ENCODE results near the gene RPRD2.

Gene RPRD2

DNA sequence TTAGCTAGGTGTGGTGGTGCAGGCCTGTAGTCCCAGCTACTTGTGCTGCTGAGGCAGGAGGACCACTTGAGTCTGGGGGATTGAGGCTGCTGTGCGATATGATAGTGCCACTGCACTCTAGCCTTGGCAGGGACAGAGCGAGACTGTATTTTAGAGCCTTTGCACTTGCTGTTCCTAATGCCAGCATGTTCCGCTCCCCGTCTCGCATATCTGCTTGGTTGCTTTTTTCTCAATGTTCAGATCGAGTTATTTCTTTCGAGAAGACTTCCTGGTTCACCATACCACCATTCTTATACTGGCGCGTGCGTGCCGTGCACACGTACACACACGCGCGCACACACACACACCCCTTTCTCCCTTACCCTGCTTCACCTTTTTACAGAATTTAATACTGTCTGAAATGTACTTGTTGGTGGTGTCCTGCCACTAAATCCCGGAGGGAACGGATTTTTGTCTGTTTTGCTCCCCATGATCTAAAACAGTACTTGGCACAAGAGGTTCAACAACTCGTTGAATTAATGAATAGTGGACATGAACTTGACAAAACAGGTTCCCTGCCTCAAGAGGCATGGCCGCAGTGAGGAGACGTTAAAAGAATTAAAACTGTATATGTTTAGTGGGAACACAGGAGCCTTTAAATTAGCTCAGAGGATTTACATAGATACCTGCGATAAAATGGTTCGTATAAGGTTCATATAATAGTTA is 1.1 kb upstream of the RPRD2 start:
- Histone ChIP-seq H3K27me3 (ENCODE audit: insufficient read depth, poor library complexity, severe bottlenecking) (no peaks in the 10 kb centered on the region), H3K4me3 (replicated peaks; ENCODE audit: insufficient read depth, low read length) (peak overlapping the region; percentile 12; the same call in 1 of the 2 replicates), H3K27ac (replicated peaks) (peak overlapping the region; percentile 94)
- DNase-seq (ENCODE audit: low read depth in 1 of 2, low spot score in 1 of 2), result no peak
- no peak for TF ChIP-seq SPI1 (IDR thresholded peaks at IDR 0.05; ENCODE audit: borderline replicate concordance, low read depth)
- 0 out of 2 replicates have a peak, but pooled peaks have one; percentile 31 for TF ChIP-seq GABPA (IDR thresholded peaks at IDR 0.05; ENCODE audit: low read depth)

DNA sequence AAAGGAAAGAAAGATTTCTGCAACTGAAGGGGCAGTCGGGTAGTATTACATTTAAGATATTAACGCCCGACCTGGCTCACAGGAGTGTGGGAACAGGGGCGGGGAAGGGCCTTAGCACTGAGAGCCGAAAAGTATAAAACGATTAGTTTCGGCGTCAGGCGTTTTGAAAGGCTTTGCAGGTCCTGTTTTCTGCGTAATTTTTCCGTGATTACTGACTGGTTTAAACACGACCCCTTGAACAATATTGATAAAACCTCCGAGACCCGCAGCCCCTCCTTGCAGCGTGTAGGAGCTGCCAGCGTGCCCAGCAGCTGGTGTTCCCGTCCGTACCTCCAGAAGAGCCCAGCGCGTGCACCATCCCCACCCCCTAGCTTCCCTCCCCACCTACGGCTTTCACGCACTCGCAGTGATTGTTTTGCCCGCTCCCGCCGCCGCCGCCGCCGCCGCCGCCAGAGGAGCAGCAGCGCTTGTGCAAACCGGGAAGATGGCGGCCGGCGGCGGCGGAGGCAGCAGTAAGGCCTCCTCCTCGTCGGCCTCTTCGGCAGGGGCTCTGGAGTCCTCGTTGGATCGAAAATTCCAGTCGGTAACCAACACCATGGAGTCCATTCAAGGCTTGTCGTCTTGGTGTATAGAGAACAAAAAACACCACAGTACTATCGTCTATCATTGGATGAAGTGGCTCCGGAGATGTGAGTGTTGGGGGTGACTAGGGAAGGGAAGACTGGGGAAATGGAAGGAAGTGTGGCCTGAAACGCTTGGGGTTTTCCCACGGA is 470 bp downstream of the RPRD2 start:
- peak; percentile 55 to 82 for DNase-seq (ENCODE audit: low read depth in 1 of 2, low spot score in 1 of 2)
- Histone ChIP-seq H3K27ac (replicated peaks) (peak overlapping the region; percentile 94), H3K4me3 (replicated peaks; ENCODE audit: insufficient read depth, low read length) (peak overlapping the region; percentile 61), H3K27me3 (ENCODE audit: insufficient read depth, poor library complexity, severe bottlenecking) (no peaks in the 10 kb centered on the region)
- TF ChIP-seq SPI1 (IDR thresholded peaks at IDR 0.05; ENCODE audit: borderline replicate concordance, low read depth) (peak; percentile 31; the same call in 1 of the 2 replicates), GABPA (IDR thresholded peaks at IDR 0.05; ENCODE audit: low read depth) (no peak), POLR2AphosphoS5 (IDR thresholded peaks at IDR 0.05; ENCODE audit: low read depth) (peak; percentile 69)
- TF ChIP-seq, protein P1, sequence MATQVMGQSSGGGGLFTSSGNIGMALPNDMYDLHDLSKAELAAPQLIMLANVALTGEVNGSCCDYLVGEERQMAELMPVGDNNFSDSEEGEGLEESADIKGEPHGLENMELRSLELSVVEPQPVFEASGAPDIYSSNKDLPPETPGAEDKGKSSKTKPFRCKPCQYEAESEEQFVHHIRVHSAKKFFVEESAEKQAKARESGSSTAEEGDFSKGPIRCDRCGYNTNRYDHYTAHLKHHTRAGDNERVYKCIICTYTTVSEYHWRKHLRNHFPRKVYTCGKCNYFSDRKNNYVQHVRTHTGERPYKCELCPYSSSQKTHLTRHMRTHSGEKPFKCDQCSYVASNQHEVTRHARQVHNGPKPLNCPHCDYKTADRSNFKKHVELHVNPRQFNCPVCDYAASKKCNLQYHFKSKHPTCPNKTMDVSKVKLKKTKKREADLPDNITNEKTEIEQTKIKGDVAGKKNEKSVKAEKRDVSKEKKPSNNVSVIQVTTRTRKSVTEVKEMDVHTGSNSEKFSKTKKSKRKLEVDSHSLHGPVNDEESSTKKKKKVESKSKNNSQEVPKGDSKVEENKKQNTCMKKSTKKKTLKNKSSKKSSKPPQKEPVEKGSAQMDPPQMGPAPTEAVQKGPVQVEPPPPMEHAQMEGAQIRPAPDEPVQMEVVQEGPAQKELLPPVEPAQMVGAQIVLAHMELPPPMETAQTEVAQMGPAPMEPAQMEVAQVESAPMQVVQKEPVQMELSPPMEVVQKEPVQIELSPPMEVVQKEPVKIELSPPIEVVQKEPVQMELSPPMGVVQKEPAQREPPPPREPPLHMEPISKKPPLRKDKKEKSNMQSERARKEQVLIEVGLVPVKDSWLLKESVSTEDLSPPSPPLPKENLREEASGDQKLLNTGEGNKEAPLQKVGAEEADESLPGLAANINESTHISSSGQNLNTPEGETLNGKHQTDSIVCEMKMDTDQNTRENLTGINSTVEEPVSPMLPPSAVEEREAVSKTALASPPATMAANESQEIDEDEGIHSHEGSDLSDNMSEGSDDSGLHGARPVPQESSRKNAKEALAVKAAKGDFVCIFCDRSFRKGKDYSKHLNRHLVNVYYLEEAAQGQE (IDR thresholded peaks at IDR 0.05; ENCODE audit: insufficient replicate concordance, low read depth), result peak; percentile 53
- TF ChIP-seq, protein P2, sequence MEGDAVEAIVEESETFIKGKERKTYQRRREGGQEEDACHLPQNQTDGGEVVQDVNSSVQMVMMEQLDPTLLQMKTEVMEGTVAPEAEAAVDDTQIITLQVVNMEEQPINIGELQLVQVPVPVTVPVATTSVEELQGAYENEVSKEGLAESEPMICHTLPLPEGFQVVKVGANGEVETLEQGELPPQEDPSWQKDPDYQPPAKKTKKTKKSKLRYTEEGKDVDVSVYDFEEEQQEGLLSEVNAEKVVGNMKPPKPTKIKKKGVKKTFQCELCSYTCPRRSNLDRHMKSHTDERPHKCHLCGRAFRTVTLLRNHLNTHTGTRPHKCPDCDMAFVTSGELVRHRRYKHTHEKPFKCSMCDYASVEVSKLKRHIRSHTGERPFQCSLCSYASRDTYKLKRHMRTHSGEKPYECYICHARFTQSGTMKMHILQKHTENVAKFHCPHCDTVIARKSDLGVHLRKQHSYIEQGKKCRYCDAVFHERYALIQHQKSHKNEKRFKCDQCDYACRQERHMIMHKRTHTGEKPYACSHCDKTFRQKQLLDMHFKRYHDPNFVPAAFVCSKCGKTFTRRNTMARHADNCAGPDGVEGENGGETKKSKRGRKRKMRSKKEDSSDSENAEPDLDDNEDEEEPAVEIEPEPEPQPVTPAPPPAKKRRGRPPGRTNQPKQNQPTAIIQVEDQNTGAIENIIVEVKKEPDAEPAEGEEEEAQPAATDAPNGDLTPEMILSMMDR (IDR thresholded peaks at IDR 0.05; ENCODE audit: insufficient read depth, low read length), result no peak

DNA sequence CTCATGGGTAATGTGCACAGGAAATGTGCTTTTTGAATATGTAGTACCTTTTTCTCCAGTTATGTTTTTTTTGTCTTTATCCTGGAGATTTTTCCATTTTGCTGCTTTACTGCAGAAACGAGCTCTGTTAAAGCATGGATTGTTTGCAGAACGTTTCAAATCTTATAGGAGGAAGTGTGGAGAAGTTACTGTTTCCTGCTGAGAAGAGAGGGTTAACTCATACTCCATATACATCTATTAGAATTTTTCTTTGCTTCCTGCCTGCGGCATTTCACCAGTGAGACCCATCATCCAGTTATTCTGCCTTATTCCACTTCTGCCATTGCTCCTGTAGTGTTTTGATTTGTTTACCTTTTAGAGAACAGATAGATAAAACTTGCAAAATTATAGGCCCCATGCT is 2.0 kb downstream of the RPRD2 start:
- H3K4me3 ChIP-seq (replicated peaks; ENCODE audit: insufficient read depth, low read length), result peak overlapping the region; percentile 61
- no peaks in the 10 kb centered on the region for H3K27me3 ChIP-seq (ENCODE audit: insufficient read depth, poor library complexity, severe bottlenecking)
- peak overlapping the region; percentile 94 for H3K27ac ChIP-seq (replicated peaks)
- TF ChIP-seq GABPA (IDR thresholded peaks at IDR 0.05; ENCODE audit: low read depth), result no peak
- peak; percentile 57; the same call in 1 of the 2 replicates for TF ChIP-seq SPI1 (IDR thresholded peaks at IDR 0.05; ENCODE audit: borderline replicate concordance, low read depth)
- peak in 1 of 2 experiments; percentile 20 for DNase-seq (ENCODE audit: low read depth in 1 of 2, low spot score in 1 of 2)

DNA sequence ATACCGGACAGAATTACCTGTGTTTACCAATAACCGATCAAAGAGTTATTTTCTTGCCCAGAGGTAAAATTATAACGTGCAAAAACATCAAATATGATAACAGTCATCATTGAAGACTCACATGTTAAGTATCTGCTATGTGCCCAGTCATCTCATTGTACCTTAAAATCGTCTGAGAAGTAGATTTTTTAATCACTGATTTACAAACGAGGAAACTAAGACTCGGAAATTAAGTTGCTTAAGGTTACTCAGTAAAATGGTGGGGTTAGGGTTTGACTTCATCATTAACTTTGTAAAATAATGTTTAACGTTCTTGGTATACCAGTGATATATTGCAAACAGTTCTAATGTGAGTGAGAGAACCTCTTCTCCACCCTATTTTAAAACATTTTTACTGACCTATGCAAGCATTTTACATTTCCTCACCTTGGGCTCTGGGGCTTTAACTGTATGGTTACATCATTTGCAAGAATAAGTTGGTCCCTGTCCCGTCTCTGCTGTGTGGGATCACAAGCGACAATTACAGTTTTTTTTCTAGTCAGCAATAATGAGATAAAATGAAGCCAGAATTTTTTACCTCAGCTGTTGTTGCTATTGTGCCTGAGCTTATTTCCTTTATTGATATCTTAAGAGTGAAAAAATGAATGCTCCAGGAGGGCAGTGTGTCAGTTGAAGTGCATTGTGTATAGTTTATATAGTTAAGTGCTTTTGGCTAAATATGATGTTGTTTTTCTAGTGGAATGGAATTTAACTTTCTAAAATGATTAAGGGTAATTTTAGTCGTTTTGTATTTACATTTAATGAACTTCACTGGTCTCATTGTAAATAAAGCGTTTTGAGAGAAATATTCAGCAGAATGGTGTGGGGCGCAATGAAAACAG is 2.7 kb downstream of the RPRD2 start:
- H3K27me3 ChIP-seq (ENCODE audit: insufficient read depth, poor library complexity, severe bottlenecking), result no peaks in the 10 kb centered on the region
- TF ChIP-seq, protein P1 (IDR thresholded peaks at IDR 0.05; ENCODE audit: insufficient replicate concordance, low read depth), result no peak
- TF ChIP-seq SPI1 (IDR thresholded peaks at IDR 0.05; ENCODE audit: borderline replicate concordance, low read depth), result no peak
- no peak for TF ChIP-seq GABPA (IDR thresholded peaks at IDR 0.05; ENCODE audit: low read depth)
- no peak for TF ChIP-seq POLR2AphosphoS5 (IDR thresholded peaks at IDR 0.05; ENCODE audit: low read depth)
- TF ChIP-seq, protein P2 (IDR thresholded peaks at IDR 0.05; ENCODE audit: insufficient read depth, low read length), result no peak
- DNase-seq (ENCODE audit: low read depth in 1 of 2, low spot score in 1 of 2), result peak in 1 of 2 experiments; percentile 16
- peak overlapping the region; percentile 94 for H3K27ac ChIP-seq (replicated peaks)
- H3K4me3 ChIP-seq (replicated peaks; ENCODE audit: insufficient read depth, low read length), result peak overlapping the region; percentile 61
